H1 (cell line): Measurements from ENCODE around the gene SIRT3. TPM values are rescaled to one million over a fixed set of nuclear protein-coding genes. Genes with fewer than 3 reads are reported as not detected.

Experiments used
- CTCF ChIA-PET: fragments of 300-600 bp; sonication (Branson Sonifier 250); formaldehyde crosslinking; loops from one replicate; lab custom pipeline; 2021; ENCODE audit not compliant: partially characterized antibody; lab: Charles Lee
- POLR2A ChIA-PET: fragments of 300-600 bp; sonication (Branson Sonifier 250); formaldehyde crosslinking; loops from one replicate; lab custom pipeline; 2021; ENCODE audit warnings: inconsistent platforms; ENCODE audit not compliant: partially characterized antibody; lab: Charles Lee
- DNase-seq, 2 experiments: peaks; one replicate each; pipeline versions ENCODE4 v3.0.0 to v3.0.0-alpha.2; 2010 to 2022; ENCODE audit warnings: low spot score in 2 of 2, low read depth in 1 of 2, mixed read lengths in 1 of 2
- FAIRE-seq: peaks from 2 replicates; lab custom pipeline; 2011; peaks lifted over from hg19 to GRCh38; lab: Jason Lieb, UNC
- H2AFZ ChIP-seq: 2 replicates; pipeline ENCODE4 v1.8.1; 2012; ENCODE audit warnings: low read length, inconsistent platforms
- H2AK5ac ChIP-seq: 2 replicates; pipeline ENCODE4 v1.6.1; 2013; ENCODE audit warnings: low read depth, low read length
- H2BK120ac ChIP-seq: replicated peaks from 2 replicates; pipeline ENCODE3; 2013; ENCODE audit warnings: low read depth, low read length, inconsistent platforms
- H2BK12ac ChIP-seq: 2 replicates; pipeline ENCODE4 v1.6.1; 2013; ENCODE audit warnings: low read depth, low read length
- H2BK15ac ChIP-seq: 2 replicates; pipeline ENCODE4 v1.6.1; 2013; ENCODE audit warnings: low read length
- H2BK20ac ChIP-seq: 2 replicates; pipeline ENCODE4 v1.6.1; 2013; ENCODE audit warnings: low read length
- H2BK5ac ChIP-seq: 2 replicates; pipeline ENCODE4 v1.6.1; 2013; ENCODE audit warnings: low read depth, low read length
- H3K14ac ChIP-seq: 2 replicates; pipeline ENCODE4 v1.6.1; 2013; ENCODE audit warnings: inconsistent platforms; ENCODE audit not compliant: insufficient read length
- H3K18ac ChIP-seq: 2 replicates; pipeline ENCODE4 v1.6.1; 2013; ENCODE audit warnings: low read length; ENCODE audit errors: extremely low read depth
- H3K23ac ChIP-seq: 2 replicates; pipeline ENCODE4 v1.6.1; 2013; ENCODE audit warnings: inconsistent platforms; ENCODE audit not compliant: insufficient read length
- H3K23me2 ChIP-seq: 2 replicates; pipeline ENCODE4 v1.6.1; 2013; ENCODE audit warnings: low read depth, low read length
- H3K27ac ChIP-seq: 2 replicates; pipeline ENCODE4 v1.6.1; 2011; ENCODE audit warnings: low read depth, low read length, inconsistent platforms
- H3K27me3 ChIP-seq, 4 experiments: replicated peaks in 1 of 4; 1 replicate in 1 of 4; 2 replicates in 3 of 4; pipeline versions ENCODE4 v1.6.1 to v1.8.1; 2011 to 2013; ENCODE audit warnings: low read length in 3 of 4, mild to moderate bottlenecking in 3 of 4, inconsistent platforms in 2 of 4, mixed read lengths in 2 of 4, moderate library complexity in 1 of 4; ENCODE audit not compliant: control insufficient read depth in 3 of 4, insufficient read depth in 3 of 4; ENCODE audit errors: extremely low read depth in 1 of 4
- H3K36me3 ChIP-seq, 4 experiments: 2 replicates each; pipeline versions ENCODE4 v1.6.1 to v1.8.1; 2011 to 2013; ENCODE audit warnings: mild to moderate bottlenecking in 4 of 4, low read length in 3 of 4, moderate library complexity in 2 of 4, control low read depth in 1 of 4, inconsistent platforms in 1 of 4; ENCODE audit not compliant: insufficient read depth in 4 of 4, control insufficient read depth in 2 of 4
- H3K4ac ChIP-seq: replicated peaks from 2 replicates; pipeline ENCODE3; 2013; ENCODE audit warnings: low read length, low read depth, mixed read lengths, inconsistent platforms; ENCODE audit not compliant: insufficient read length
- H3K4me1 ChIP-seq, 4 experiments: replicated peaks in 1 of 4; 1 replicate in 1 of 4; 2 replicates in 3 of 4; pipeline versions ENCODE4 v1.6.1 to v1.8.1; 2011 to 2013; ENCODE audit warnings: low read length in 3 of 4, inconsistent platforms in 2 of 4, mixed read lengths in 1 of 4; ENCODE audit not compliant: insufficient read depth in 4 of 4, control insufficient read depth in 3 of 4
- H3K4me2 ChIP-seq, 2 experiments: 2 replicates each; pipeline versions ENCODE4 v1.6.1 to v1.8.1; 2011 to 2013; ENCODE audit warnings: low read depth in 2 of 2, low read length in 2 of 2, control low read depth in 1 of 2, inconsistent platforms in 1 of 2, mild to moderate bottlenecking in 1 of 2; ENCODE audit not compliant: insufficient read depth in 1 of 2
- H3K4me3 ChIP-seq, 4 experiments: fragments of 200-600, 300-600 bp in 1 of 4; sonication (generic), shearing (Covaris generic), sonication (Bioruptor Twin) in 1 of 4; 2 replicates each; pipeline versions ENCODE4 v1.5.1 to v1.8.1; 2011 to 2016; ENCODE audit warnings: low read length in 4 of 4, low read depth in 3 of 4, control low read depth in 2 of 4, inconsistent platforms in 2 of 4, mild to moderate bottlenecking in 2 of 4, mixed read lengths in 1 of 4, moderate library complexity in 1 of 4; ENCODE audit not compliant: insufficient read depth in 2 of 4; ENCODE audit errors: extremely low read depth in 1 of 4
- H3K56ac ChIP-seq: replicated peaks from 2 replicates; pipeline ENCODE3; 2013; ENCODE audit warnings: low read depth, mild to moderate bottlenecking, mixed read lengths, low read length, inconsistent platforms; ENCODE audit not compliant: insufficient read length
- H3K79me1 ChIP-seq: 2 replicates; pipeline ENCODE4 v1.6.1; 2013; ENCODE audit warnings: low read depth, low read length, control low read depth
- H3K79me2 ChIP-seq, 2 experiments: 2 replicates each; pipeline versions ENCODE4 v1.6.1 to v1.8.1; 2012 to 2013; ENCODE audit warnings: low read length in 2 of 2, mild to moderate bottlenecking in 2 of 2, inconsistent platforms in 1 of 2; ENCODE audit not compliant: insufficient read depth in 2 of 2, control insufficient read depth in 1 of 2
- H3K9ac ChIP-seq, 4 experiments: replicated peaks in 1 of 4; 1 replicate in 1 of 4; 2 replicates in 3 of 4; pipeline versions ENCODE4 v1.6.1 to v1.8.1; 2011 to 2013; ENCODE audit warnings: low read depth in 3 of 4, low read length in 3 of 4, control low read depth in 2 of 4, mild to moderate bottlenecking in 2 of 4, moderate library complexity in 2 of 4, inconsistent platforms in 1 of 4; ENCODE audit errors: extremely low read depth in 1 of 4
- H3K9me3 ChIP-seq, 2 experiments: 2 replicates each; pipeline versions ENCODE4 v1.6.1 to v1.8.1; 2012 to 2013; ENCODE audit warnings: mild to moderate bottlenecking in 2 of 2, moderate library complexity in 2 of 2, control low read depth in 1 of 2, inconsistent platforms in 1 of 2, low read depth in 1 of 2, low read length in 1 of 2, mixed read lengths in 1 of 2; ENCODE audit not compliant: insufficient read depth in 2 of 2
- H4K20me1 ChIP-seq, 2 experiments: replicated peaks in 1 of 2; 2 replicates each; pipeline versions ENCODE3 to v1.8.1; 2011 to 2013; ENCODE audit warnings: inconsistent platforms in 2 of 2, low read length in 2 of 2, mild to moderate bottlenecking in 1 of 2; ENCODE audit not compliant: insufficient read depth in 2 of 2, control insufficient read depth in 1 of 2
- H4K5ac ChIP-seq: 2 replicates; pipeline ENCODE4 v1.6.1; 2013; ENCODE audit warnings: low read length, low read depth, mixed read lengths, inconsistent platforms; ENCODE audit not compliant: insufficient read length
- H4K8ac ChIP-seq: 2 replicates; pipeline ENCODE4 v1.8.0; 2013; ENCODE audit warnings: mild to moderate bottlenecking, moderate library complexity, low read length, inconsistent platforms; ENCODE audit not compliant: insufficient read depth; ENCODE audit errors: extremely low read depth
- H4K91ac ChIP-seq: replicated peaks from 2 replicates; pipeline ENCODE3; 2013; ENCODE audit warnings: low read length, mixed read lengths, inconsistent platforms; ENCODE audit not compliant: insufficient read length
- CBX8 ChIP-seq: fragments of 300-800, 300-1000 bp; sonication (generic); IDR thresholded peaks from 2 replicates; pipeline ENCODE4 v1.7.1; 2016; ENCODE audit warnings: low read depth, low read length, borderline replicate concordance
- CEBPB ChIP-seq: IDR thresholded peaks from 2 replicates; pipeline ENCODE4 v1.6.1; 2012; ENCODE audit warnings: low read depth, low read length
- CHD1 ChIP-seq: IDR thresholded peaks from 2 replicates; pipeline ENCODE4 v1.6.1; 2012; ENCODE audit warnings: low read depth, low read length, improper control_type of control experiment
- HDAC6 ChIP-seq: IDR thresholded peaks from one replicate; pipeline ENCODE4 v1.7.1; 2012; ENCODE audit warnings: low read depth, mild to moderate bottlenecking, inconsistent platforms, low read length, moderate library complexity
- JUN ChIP-seq: IDR thresholded peaks from 2 replicates; pipeline ENCODE4 v1.6.1; 2011; ENCODE audit warnings: low read depth, mild to moderate bottlenecking, improper control_type of control experiment, low read length
- RXRA ChIP-seq: IDR thresholded peaks from 2 replicates; pipeline ENCODE4 v1.6.1; 2011; ENCODE audit warnings: low read depth, mild to moderate bottlenecking, low read length, moderate library complexity; ENCODE audit not compliant: insufficient read depth
- SP1 ChIP-seq: IDR thresholded peaks from 2 replicates; pipeline ENCODE4 v1.6.1; 2011; ENCODE audit warnings: low read depth, low read length
- SRF ChIP-seq: IDR thresholded peaks from 2 replicates; pipeline ENCODE4 v1.6.1; 2011; ENCODE audit warnings: mild to moderate bottlenecking, low read depth, low read length, moderate library complexity
- TAF7 ChIP-seq: optimal IDR thresholded peaks from 2 replicates; pipeline ENCODE3; 2011; ENCODE audit warnings: low read depth, mild to moderate bottlenecking, inconsistent platforms, low read length, moderate library complexity, borderline replicate concordance
- WGBS, 2 experiments: shearing (Covaris generic) in 1 of 2; methylation state at CpG; one replicate each; pipeline versions ENCODE4 v1.1.6 to v1.1.7; 2013 to 2015; ENCODE audit warnings: low lambda C conversion rate in 2 of 2, mixed read lengths in 2 of 2, inconsistent platforms in 1 of 2, low coverage in 1 of 2, missing lambda C conversion rate in 1 of 2; ENCODE audit not compliant: insufficient replicate concordance in 2 of 2, insufficient coverage in 1 of 2, insufficient read length in 1 of 2; ENCODE audit errors: extremely low coverage in 1 of 2, missing lambda C conversion rate in 1 of 2; 5-methylcytosine and 5-hydroxymethylcytosine counted together
- polyA plus RNA-seq, 7 experiments: library from polyadenylated mRNA; depleted of rRNA in 3 of 7; stranded (reverse) in 5 of 7; unstranded in 2 of 7; fragments of >200 nt in 5 of 7; fragments of 200-250 nt in 2 of 7; gene quantifications; 1 replicate in 5 of 7; 2 replicates in 1 of 7; 4 replicates in 1 of 7; pipeline versions ENCODE4 v1.2.1 to v1.2.3, GENCODE V29; 2011 to 2013; ENCODE audit warnings: missing spikeins in 2 of 7, mixed read lengths in 2 of 7
- total RNA-seq: library from RNA; stranded (reverse); fragmentation: NEBNext Ultra II Directional; extraction: Animal tissue kit (Norgen Biotek cat#: 25700); gene quantifications from 2 replicates; pipeline ENCODE4 v1.2.1, GENCODE V29; 2021
- TF ChIP-seq, protein P1 (sequence below): IDR thresholded peaks from 2 replicates; pipeline ENCODE4 v1.6.1; 2012; ENCODE audit warnings: inconsistent platforms
- TF ChIP-seq, protein P2 (sequence below): IDR thresholded peaks from 2 replicates; pipeline ENCODE4 v1.6.1; 2011; ENCODE audit warnings: low read depth, mild to moderate bottlenecking, low read length; ENCODE audit not compliant: insufficient read depth
- TF ChIP-seq, protein P3 (sequence below): IDR thresholded peaks from 2 replicates; pipeline ENCODE4 v1.6.1; 2011; ENCODE audit warnings: low read length, improper control_type of control experiment

The SIRT3 gene
- total and polyA plus RNA-seq, 2 of the 8 experiments (the other 6 are each of a cell fraction or from before 2014, with no cell fraction given) = 14.3 to 21.6 TPM

DNA sequence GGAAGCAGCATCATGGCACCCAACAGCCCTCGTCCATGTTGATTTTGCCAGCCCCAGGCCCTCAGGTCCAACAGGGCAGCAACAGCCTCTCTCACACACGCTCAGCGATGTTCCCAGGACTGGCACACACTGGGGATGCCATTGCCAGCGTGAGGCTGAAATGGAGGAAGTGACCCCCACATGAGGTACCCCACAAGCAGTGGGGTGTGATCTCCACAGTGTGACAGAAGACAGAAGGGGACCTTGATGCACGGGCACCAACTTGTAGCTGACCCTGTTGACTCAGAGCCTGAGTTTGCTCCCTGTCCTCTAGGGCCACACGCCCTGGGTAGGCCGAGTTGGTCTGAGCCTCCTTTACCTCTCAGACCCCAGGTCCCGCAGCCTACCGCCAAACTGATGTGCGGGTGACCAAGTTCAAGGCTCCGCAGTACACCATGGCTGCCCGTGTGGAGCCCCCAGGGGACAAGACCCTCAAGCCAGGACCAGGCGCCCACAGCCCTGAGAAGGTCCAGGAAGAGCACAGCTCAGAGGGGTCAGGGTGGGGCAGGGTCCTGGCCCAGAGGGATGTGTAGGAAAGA, 37.0 kb downstream of the SIRT3 start:
- no peak overlapping the region for H4K8ac ChIP-seq
- no peak for FAIRE-seq
- no peak overlapping the region for H2BK15ac ChIP-seq
- peak in 1 of 2 experiments; percentile 35 for DNase-seq
- no peaks in the 10 kb centered on the region for H3K79me2 ChIP-seq
- no peaks in the 10 kb centered on the region for H3K4me1 ChIP-seq
- H3K27me3 ChIP-seq = no peaks in the 10 kb centered on the region
- no peaks in the 10 kb centered on the region; a peak in 1 of 8 replicates for H3K36me3 ChIP-seq
- no peak overlapping the region for H3K4me3 ChIP-seq
- no peak overlapping the region for H2BK20ac ChIP-seq
- no peaks in the 10 kb centered on the region for H3K79me1 ChIP-seq
- no peak overlapping the region for H3K23ac ChIP-seq
- H3K27ac ChIP-seq = no peak overlapping the region
- H2BK5ac ChIP-seq = no peak overlapping the region
- no peak overlapping the region for H2AK5ac ChIP-seq
- H3K4ac ChIP-seq = no peak overlapping the region
- H2AFZ ChIP-seq = no peak overlapping the region
- no peak overlapping the region for H3K9ac ChIP-seq
- H3K23me2 ChIP-seq = no peaks in the 10 kb centered on the region
- H4K5ac ChIP-seq = no peak overlapping the region
- H2BK12ac ChIP-seq = no peak overlapping the region
- ChIA-PET CTCF (interaction anchor here (0.8 to 0.9 kb wide), 3 partner anchors 52 to 163 kb away, joined by 3 to 5 read pairs (median 3); no protein-coding TSS in a partner anchor), POLR2A (interaction anchor here (1.2 kb wide), 1 partner anchor 10 kb away, joined by 4 read pairs; no protein-coding TSS in a partner anchor)
- H3K4me2 ChIP-seq = no peak overlapping the region
- no peak overlapping the region for H3K56ac ChIP-seq
- no peak overlapping the region for H2BK120ac ChIP-seq
- no peak overlapping the region for H3K18ac ChIP-seq
- 87% methylated on average over 13 of the region's 13 CpGs; no CpG with 5 or more reads in 1 of the 2 experiments for WGBS, 2 experiments
- H4K91ac ChIP-seq = no peak overlapping the region
- H4K20me1 ChIP-seq = peaks cover 0 to 6% of the 10 kb centered on the region in 2 experiments
- no peak overlapping the region for H3K14ac ChIP-seq
- peaks cover 0 to 9% of the 10 kb centered on the region in 2 experiments; a peak in 1 of 4 replicates for H3K9me3 ChIP-seq
- TF ChIP-seq HDAC6 (no peak), CHD1 (no peak), SP1 (no peak), SRF (no peak), TAF7 (no peak), JUN (no peak), CEBPB (no peak), CBX8 (no peak), RXRA (no peak)
- TF ChIP-seq, protein P1, sequence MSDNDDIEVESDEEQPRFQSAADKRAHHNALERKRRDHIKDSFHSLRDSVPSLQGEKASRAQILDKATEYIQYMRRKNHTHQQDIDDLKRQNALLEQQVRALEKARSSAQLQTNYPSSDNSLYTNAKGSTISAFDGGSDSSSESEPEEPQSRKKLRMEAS = no peak
- TF ChIP-seq, protein P2, sequence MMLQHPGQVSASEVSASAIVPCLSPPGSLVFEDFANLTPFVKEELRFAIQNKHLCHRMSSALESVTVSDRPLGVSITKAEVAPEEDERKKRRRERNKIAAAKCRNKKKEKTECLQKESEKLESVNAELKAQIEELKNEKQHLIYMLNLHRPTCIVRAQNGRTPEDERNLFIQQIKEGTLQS = no peak
- TF ChIP-seq, protein P3, sequence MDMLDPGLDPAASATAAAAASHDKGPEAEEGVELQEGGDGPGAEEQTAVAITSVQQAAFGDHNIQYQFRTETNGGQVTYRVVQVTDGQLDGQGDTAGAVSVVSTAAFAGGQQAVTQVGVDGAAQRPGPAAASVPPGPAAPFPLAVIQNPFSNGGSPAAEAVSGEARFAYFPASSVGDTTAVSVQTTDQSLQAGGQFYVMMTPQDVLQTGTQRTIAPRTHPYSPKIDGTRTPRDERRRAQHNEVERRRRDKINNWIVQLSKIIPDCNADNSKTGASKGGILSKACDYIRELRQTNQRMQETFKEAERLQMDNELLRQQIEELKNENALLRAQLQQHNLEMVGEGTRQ = no peak
